Measurements from ENCODE around the gene IPO11. TPM values are rescaled to one million over a fixed set of nuclear protein-coding genes. Genes with fewer than 3 reads are reported as not detected.

The IPO11 gene
- total RNA-seq, 1 donor from 2014 or later: 66.9 TPM

- Histone ChIP-seq H3K27me3 (no peaks in the 10 kb centered on the region), H3K4me3 (no peak overlapping the region), H3F3A (ENCODE audit: low read depth) (no peaks in the 10 kb centered on the region), H3K9ac (no peak overlapping the region), H2AFZ (replicated peaks) (no peak overlapping the region), H3K9me3 (ENCODE audit: low read depth) (no peaks in the 10 kb centered on the region), H3K4me1 (no peaks in the 10 kb centered on the region), H3K27ac (no peak overlapping the region), H3K79me2 (ENCODE audit: low read depth) (peaks cover 97% of the 10 kb centered on the region), H4K20me1 (ENCODE audit: low read depth) (peaks cover 11% of the 10 kb centered on the region), H3K36me3 (no peaks in the 10 kb centered on the region), H3K4me2 (no peak overlapping the region)
- Mint-ChIP-seq H3K4me3 (no peak overlapping the region), H3K9me3 (no peaks in the 10 kb centered on the region), H3K4me1 (no peaks in the 10 kb centered on the region), H3K27ac (no peak overlapping the region), H3K36me3 (no peaks in the 10 kb centered on the region), H3K27me3 (ENCODE audit: insufficient read depth, low read depth) (no peaks in the 10 kb centered on the region)
- no peak for TF ChIP-seq CTCF (IDR thresholded peaks at IDR 0.05)
- TF ChIP-seq EZH2 (IDR thresholded peaks at IDR 0.05): no peak
- TF ChIP-seq EZH2phosphoT487 (IDR thresholded peaks at IDR 0.05): no peak
- no peak for DNase-seq (ENCODE audit: low spot score)
Measured at GRCh38 chr5:62432621-62433064, 20.1 kb downstream of the IPO11 start.

GRCh38 chr5:62448528-62448927, 36.0 kb downstream of the IPO11 start:
- Histone ChIP-seq H3K4me2 (no peak overlapping the region), H3K9me3 (ENCODE audit: low read depth) (no peaks in the 10 kb centered on the region), H3K27ac (no peak overlapping the region), H3F3A (ENCODE audit: low read depth) (no peaks in the 10 kb centered on the region), H4K20me1 (ENCODE audit: low read depth) (no peaks in the 10 kb centered on the region), H3K9ac (no peak overlapping the region), H3K4me1 (no peaks in the 10 kb centered on the region), H3K27me3 (no peaks in the 10 kb centered on the region), H3K36me3 (peaks cover 4% of the 10 kb centered on the region), H3K4me3 (no peak overlapping the region), H2AFZ (replicated peaks) (no peak overlapping the region), H3K79me2 (ENCODE audit: low read depth) (peaks cover 17% of the 10 kb centered on the region)
- no peak for DNase-seq (ENCODE audit: low spot score)
- Mint-ChIP-seq H3K4me3 (no peak overlapping the region), H3K9me3 (no peaks in the 10 kb centered on the region), H3K27ac (no peak overlapping the region), H3K4me1 (no peaks in the 10 kb centered on the region), H3K36me3 (peaks cover 8% of the 10 kb centered on the region), H3K27me3 (ENCODE audit: insufficient read depth, low read depth) (no peaks in the 10 kb centered on the region)
- no peak for TF ChIP-seq EZH2 (IDR thresholded peaks at IDR 0.05)
- no peak for TF ChIP-seq CTCF (IDR thresholded peaks at IDR 0.05)
- TF ChIP-seq EZH2phosphoT487 (IDR thresholded peaks at IDR 0.05): no peak

- TF ChIP-seq EZH2phosphoT487 (IDR thresholded peaks at IDR 0.05) (no peak), EZH2 (IDR thresholded peaks at IDR 0.05) (no peak), CTCF (IDR thresholded peaks at IDR 0.05) (no peak)
- no peaks in the 10 kb centered on the region for H3K27me3 ChIP-seq
- no peak for DNase-seq (ENCODE audit: low spot score)
- no peak overlapping the region for H3K4me3 ChIP-seq
- peaks cover 17% of the 10 kb centered on the region for H3K79me2 ChIP-seq (ENCODE audit: low read depth)
- Mint-ChIP-seq H3K27ac (no peak overlapping the region), H3K4me1 (no peaks in the 10 kb centered on the region), H3K36me3 (peaks cover 17% of the 10 kb centered on the region), H3K9me3 (no peaks in the 10 kb centered on the region), H3K27me3 (ENCODE audit: insufficient read depth, low read depth) (no peaks in the 10 kb centered on the region), H3K4me3 (no peak overlapping the region)
- peaks cover 4% of the 10 kb centered on the region for H3K36me3 ChIP-seq
- no peak overlapping the region for H3K27ac ChIP-seq
- no peaks in the 10 kb centered on the region for H3K9me3 ChIP-seq (ENCODE audit: low read depth)
- H3K4me2 ChIP-seq: no peak overlapping the region
- no peak overlapping the region for H2AFZ ChIP-seq (replicated peaks)
- no peaks in the 10 kb centered on the region for H4K20me1 ChIP-seq (ENCODE audit: low read depth)
- H3K9ac ChIP-seq: no peak overlapping the region
- no peaks in the 10 kb centered on the region for H3K4me1 ChIP-seq
- H3F3A ChIP-seq (ENCODE audit: low read depth): no peaks in the 10 kb centered on the region
Measured at GRCh38 chr5:62450259-62450658, 37.7 kb downstream of the IPO11 start.
